Measurements from ENCODE around the gene HAGHL. TPM values are rescaled to one million over a fixed set of nuclear protein-coding genes. Genes with fewer than 3 reads are reported as not detected.

HAGHL gene
- total RNA-seq, 2 experiments from 2014 or later, result 28.8 to 32.6 TPM

- Mint-ChIP-seq H3K27ac (no peak overlapping the region), H3K9me3 (no peaks in the 10 kb centered on the region), H3K4me1 (ENCODE audit: low read depth) (peaks cover 22% of the 10 kb centered on the region), H3K27me3 (no peaks in the 10 kb centered on the region), H3K4me3 (peak overlapping the region; percentile 64), H3K36me3 (ENCODE audit: low read depth) (no peaks in the 10 kb centered on the region)
- ATAC-seq, result no peak
- CTCF ChIA-PET, result interaction anchor here (1.3 to 19.6 kb wide), 5 partner anchors 10 to 19 kb away, joined by 3 to 207 read pairs (median 15); partner anchors contain the start of genes CIAO3 and METRN
- no peak for DNase-seq
- TF ChIP-seq, protein P1, sequence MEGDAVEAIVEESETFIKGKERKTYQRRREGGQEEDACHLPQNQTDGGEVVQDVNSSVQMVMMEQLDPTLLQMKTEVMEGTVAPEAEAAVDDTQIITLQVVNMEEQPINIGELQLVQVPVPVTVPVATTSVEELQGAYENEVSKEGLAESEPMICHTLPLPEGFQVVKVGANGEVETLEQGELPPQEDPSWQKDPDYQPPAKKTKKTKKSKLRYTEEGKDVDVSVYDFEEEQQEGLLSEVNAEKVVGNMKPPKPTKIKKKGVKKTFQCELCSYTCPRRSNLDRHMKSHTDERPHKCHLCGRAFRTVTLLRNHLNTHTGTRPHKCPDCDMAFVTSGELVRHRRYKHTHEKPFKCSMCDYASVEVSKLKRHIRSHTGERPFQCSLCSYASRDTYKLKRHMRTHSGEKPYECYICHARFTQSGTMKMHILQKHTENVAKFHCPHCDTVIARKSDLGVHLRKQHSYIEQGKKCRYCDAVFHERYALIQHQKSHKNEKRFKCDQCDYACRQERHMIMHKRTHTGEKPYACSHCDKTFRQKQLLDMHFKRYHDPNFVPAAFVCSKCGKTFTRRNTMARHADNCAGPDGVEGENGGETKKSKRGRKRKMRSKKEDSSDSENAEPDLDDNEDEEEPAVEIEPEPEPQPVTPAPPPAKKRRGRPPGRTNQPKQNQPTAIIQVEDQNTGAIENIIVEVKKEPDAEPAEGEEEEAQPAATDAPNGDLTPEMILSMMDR (IDR thresholded peaks at IDR 0.05), result no peak
- POLR2A ChIA-PET, result interaction anchor here (0.7 to 8.1 kb wide), 6 partner anchors 11 to 81 kb away, joined by 3 to 84 read pairs (median 3); partner anchors contain the start of gene CIAO3
- intact Hi-C loops (cut with micrococcal nuclease), result no loop called here
Measured at GRCh38 chr16:722835-723633, 3.9 kb upstream of the HAGHL start.

GRCh38 chr16:723695-724094 lies 3.2 kb upstream of the HAGHL start:
- Mint-ChIP-seq H3K4me3 (no peak overlapping the region), H3K27ac (no peak overlapping the region), H3K9me3 (no peaks in the 10 kb centered on the region), H3K36me3 (ENCODE audit: low read depth) (no peaks in the 10 kb centered on the region), H3K27me3 (no peaks in the 10 kb centered on the region), H3K4me1 (ENCODE audit: low read depth) (peaks cover 19% of the 10 kb centered on the region)
- ChIA-PET POLR2A (interaction anchor here (0.8 to 8.1 kb wide), 6 partner anchors 11 to 40 kb away, joined by 3 to 84 read pairs (median 3); partner anchors contain the start of genes CIAO3 and JMJD8), CTCF (interaction anchor here (2.6 to 19.6 kb wide), 4 partner anchors 9 to 62 kb away, joined by 6 to 207 read pairs (median 12); partner anchors contain the start of genes CIAO3 and METRN)
- DNase-seq (no peak), ATAC-seq (no peak)
- TF ChIP-seq, protein P1 (IDR thresholded peaks at IDR 0.05), result no peak
- intact Hi-C loops (cut with micrococcal nuclease), result no loop called here

DNA sequence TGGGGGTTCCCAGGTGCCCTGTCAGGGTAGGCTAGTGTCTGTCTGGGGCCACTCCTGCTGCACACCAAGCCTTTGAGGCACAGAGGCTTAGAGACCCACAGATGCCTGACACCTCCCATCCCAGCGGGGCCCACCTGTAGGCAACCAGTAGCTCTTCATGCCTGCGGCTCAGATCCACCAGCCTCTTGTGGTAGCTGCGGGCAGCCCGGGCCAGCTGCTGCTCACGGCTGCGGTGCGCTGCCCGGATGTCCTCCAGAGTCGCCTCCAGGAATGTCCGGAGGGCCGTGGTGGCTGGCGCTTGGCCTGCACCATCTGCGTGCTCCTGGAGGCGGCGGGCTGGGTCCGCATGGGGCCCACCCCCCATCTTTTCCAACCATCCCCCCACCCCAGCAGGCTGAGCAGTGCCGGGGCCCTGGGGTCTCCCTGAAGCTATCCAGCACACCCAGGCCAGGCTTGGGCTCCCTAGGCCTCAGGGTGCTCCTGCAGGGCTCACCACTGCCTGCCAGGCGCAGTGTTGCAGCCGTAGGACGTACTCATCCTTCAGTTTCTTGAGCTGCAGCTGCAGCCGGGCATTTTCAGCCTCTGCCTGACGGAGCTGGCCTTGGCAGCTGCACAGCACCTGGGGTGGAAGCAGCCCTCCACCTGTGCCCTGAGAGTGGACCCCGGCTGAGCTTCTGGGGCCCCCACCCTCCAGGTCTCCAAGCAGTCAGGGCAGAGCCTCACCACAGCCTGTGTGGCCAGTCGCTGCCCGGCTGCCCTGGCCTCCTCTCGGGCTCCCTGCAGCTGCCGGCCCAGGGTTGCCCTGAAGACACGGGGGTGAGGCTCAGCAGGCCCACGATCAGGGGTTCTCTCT lies 2.5 kb upstream of the HAGHL start:
- Mint-ChIP-seq H3K9me3 (no peaks in the 10 kb centered on the region), H3K36me3 (ENCODE audit: low read depth) (no peaks in the 10 kb centered on the region), H3K4me1 (ENCODE audit: low read depth) (peaks cover 12% of the 10 kb centered on the region), H3K27ac (no peak overlapping the region), H3K27me3 (no peaks in the 10 kb centered on the region), H3K4me3 (no peak overlapping the region)
- TF ChIP-seq, protein P1 (IDR thresholded peaks at IDR 0.05), result no peak
- ATAC-seq (no peak), DNase-seq (peak; percentile 35)
- POLR2A ChIA-PET, result interaction anchor here (0.6 to 8.1 kb wide), 9 partner anchors 9 to 87 kb away, joined by 3 to 84 read pairs (median 4); partner anchors contain the start of genes CIAO3, JMJD8 and METRN
- CTCF ChIA-PET, result interaction anchor here (0.7 to 19.6 kb wide), 4 partner anchors 12 to 61 kb away, joined by 3 to 207 read pairs (median 8); partner anchors contain the start of genes CIAO3 and METRN
- intact Hi-C loops (cut with micrococcal nuclease), result no loop called here

GRCh38 chr16:725041-725376 lies 1.9 kb upstream of the HAGHL start:
- Mint-ChIP-seq H3K4me3 (no peak overlapping the region), H3K36me3 (ENCODE audit: low read depth) (no peaks in the 10 kb centered on the region), H3K27ac (no peak overlapping the region), H3K27me3 (no peaks in the 10 kb centered on the region), H3K9me3 (no peaks in the 10 kb centered on the region), H3K4me1 (ENCODE audit: low read depth) (peaks cover 8% of the 10 kb centered on the region)
- DNase-seq, result no peak
- ATAC-seq, result no peak
- POLR2A ChIA-PET, result interaction anchor here (0.6 to 8.1 kb wide), 6 partner anchors 10 to 86 kb away, joined by 3 to 84 read pairs (median 7); partner anchors contain the start of genes CIAO3 and METRN
- TF ChIP-seq, protein P1 (IDR thresholded peaks at IDR 0.05), result no peak
- intact Hi-C loops (cut with micrococcal nuclease), result no loop called here
- CTCF ChIA-PET, result interaction anchor here (0.7 to 19.6 kb wide), 4 partner anchors 13 to 61 kb away, joined by 3 to 207 read pairs (median 8); partner anchors contain the start of genes CIAO3 and METRN

Data from activated CD8-positive, alpha-beta T cell treated with anti-CD3 and anti-CD28 coated beads for 36 hours (primary cell).